ENCODE measurements around the gene RMC1. TPM values are rescaled to one million over a fixed set of nuclear protein-coding genes. Genes with fewer than 3 reads are reported as not detected.
"Not testable (repeated sequence)": the region's sequence is repeated elsewhere in the genome, so short reads cannot be mapped to it uniquely, and the experiment has no call there.

The RMC1 gene
- total RNA-seq, 1 donor from 2014 or later = 14.6 TPM

- H3K9me3 ChIP-seq (ENCODE audit: control insufficient read depth in 3 of 3, low read length in 3 of 3); H3K27me3 ChIP-seq (ENCODE audit: control insufficient read depth in 3 of 3, insufficient read depth in 3 of 3, low read length in 3 of 3); H3K9ac ChIP-seq (ENCODE audit: low read depth in 1 of 3, low read length in 3 of 3); H3K4me1 ChIP-seq (ENCODE audit: control insufficient read depth in 3 of 3, insufficient read depth in 3 of 3, low read length in 3 of 3); H3K4me3 ChIP-seq (ENCODE audit: low read length in 3 of 3); H3K27ac ChIP-seq (ENCODE audit: low read depth, low read length): not testable (repeated sequence)
- peaks cover 9 to 12% (median 11%) of the 10 kb centered on the region in 3 donors for H3K36me3 ChIP-seq (ENCODE audit: control insufficient read depth in 3 of 3, insufficient read depth in 3 of 3, low read length in 3 of 3)
Measured at GRCh38 chr18:23512216-23512615, 8.9 kb downstream of the RMC1 start.

- no peaks in the 10 kb centered on the region for H3K9me3 ChIP-seq (ENCODE audit: control insufficient read depth in 3 of 3, low read length in 3 of 3)
- no peaks in the 10 kb centered on the region for H3K27me3 ChIP-seq (ENCODE audit: control insufficient read depth in 3 of 3, insufficient read depth in 3 of 3, low read length in 3 of 3)
- H3K9ac ChIP-seq (ENCODE audit: low read depth in 1 of 3, low read length in 3 of 3) = no peak overlapping the region
- no peak overlapping the region for H3K27ac ChIP-seq (ENCODE audit: low read depth, low read length)
- no peaks in the 10 kb centered on the region for H3K4me1 ChIP-seq (ENCODE audit: control insufficient read depth in 3 of 3, insufficient read depth in 3 of 3, low read length in 3 of 3)
- H3K4me3 ChIP-seq (ENCODE audit: low read length in 3 of 3) = no peak overlapping the region
- peaks cover 9 to 11% (median 10%) of the 10 kb centered on the region in 3 donors for H3K36me3 ChIP-seq (ENCODE audit: control insufficient read depth in 3 of 3, insufficient read depth in 3 of 3, low read length in 3 of 3)
Measured at GRCh38 chr18:23512641-23513040, 9.3 kb downstream of the RMC1 start.

- H3K9ac ChIP-seq (ENCODE audit: low read depth in 1 of 3, low read length in 3 of 3) = no peak overlapping the region
- H3K27me3 ChIP-seq (ENCODE audit: control insufficient read depth in 3 of 3, insufficient read depth in 3 of 3, low read length in 3 of 3) = no peaks in the 10 kb centered on the region
- H3K4me1 ChIP-seq (ENCODE audit: control insufficient read depth in 3 of 3, insufficient read depth in 3 of 3, low read length in 3 of 3) = no peaks in the 10 kb centered on the region
- peaks cover 18 to 32% (median 24%) of the 10 kb centered on the region in 3 donors for H3K36me3 ChIP-seq (ENCODE audit: control insufficient read depth in 3 of 3, insufficient read depth in 3 of 3, low read length in 3 of 3)
- H3K9me3 ChIP-seq (ENCODE audit: control insufficient read depth in 3 of 3, low read length in 3 of 3) = no peaks in the 10 kb centered on the region
- H3K4me3 ChIP-seq (ENCODE audit: low read length in 3 of 3) = no peak overlapping the region
- H3K27ac ChIP-seq (ENCODE audit: low read depth, low read length) = no peak overlapping the region
Measured at GRCh38 chr18:23515911-23516546, 12.7 kb downstream of the RMC1 start.

GRCh38 chr18:23519734-23520133 lies 16.4 kb downstream of the RMC1 start:
- H3K4me3 ChIP-seq (ENCODE audit: low read length in 3 of 3) = no peak overlapping the region
- no peak overlapping the region for H3K27ac ChIP-seq (ENCODE audit: low read depth, low read length)
- no peaks in the 10 kb centered on the region for H3K27me3 ChIP-seq (ENCODE audit: control insufficient read depth in 3 of 3, insufficient read depth in 3 of 3, low read length in 3 of 3)
- H3K36me3 ChIP-seq (ENCODE audit: control insufficient read depth in 3 of 3, insufficient read depth in 3 of 3, low read length in 3 of 3) = peaks cover 42 to 62% (median 43%) of the 10 kb centered on the region in 3 donors
- no peak overlapping the region for H3K9ac ChIP-seq (ENCODE audit: low read depth in 1 of 3, low read length in 3 of 3)
- H3K4me1 ChIP-seq (ENCODE audit: control insufficient read depth in 3 of 3, insufficient read depth in 3 of 3, low read length in 3 of 3) = no peaks in the 10 kb centered on the region
- H3K9me3 ChIP-seq (ENCODE audit: control insufficient read depth in 3 of 3, low read length in 3 of 3) = no peaks in the 10 kb centered on the region

GRCh38 chr18:23521271-23521670 lies 18.0 kb downstream of the RMC1 start:
- Histone ChIP-seq H3K27ac (ENCODE audit: low read depth, low read length) (no peak overlapping the region), H3K4me1 (ENCODE audit: control insufficient read depth in 3 of 3, insufficient read depth in 3 of 3, low read length in 3 of 3) (no peaks in the 10 kb centered on the region), H3K27me3 (ENCODE audit: control insufficient read depth in 3 of 3, insufficient read depth in 3 of 3, low read length in 3 of 3) (no peaks in the 10 kb centered on the region), H3K9me3 (ENCODE audit: control insufficient read depth in 3 of 3, low read length in 3 of 3) (no peaks in the 10 kb centered on the region), H3K9ac (ENCODE audit: low read depth in 1 of 3, low read length in 3 of 3) (no peak overlapping the region), H3K4me3 (ENCODE audit: low read length in 3 of 3) (no peak overlapping the region), H3K36me3 (ENCODE audit: control insufficient read depth in 3 of 3, insufficient read depth in 3 of 3, low read length in 3 of 3) (peaks cover 45 to 66% (median 50%) of the 10 kb centered on the region in 3 donors)

GRCh38 chr18:23521907-23522306 lies 18.6 kb downstream of the RMC1 start:
- no peaks in the 10 kb centered on the region for H3K27me3 ChIP-seq (ENCODE audit: control insufficient read depth in 3 of 3, insufficient read depth in 3 of 3, low read length in 3 of 3)
- H3K4me1 ChIP-seq (ENCODE audit: control insufficient read depth in 3 of 3, insufficient read depth in 3 of 3, low read length in 3 of 3) = no peaks in the 10 kb centered on the region
- no peak overlapping the region for H3K9ac ChIP-seq (ENCODE audit: low read depth in 1 of 3, low read length in 3 of 3)
- H3K27ac ChIP-seq (ENCODE audit: low read depth, low read length) = no peak overlapping the region
- H3K36me3 ChIP-seq (ENCODE audit: control insufficient read depth in 3 of 3, insufficient read depth in 3 of 3, low read length in 3 of 3) = peaks cover 52 to 69% (median 56%) of the 10 kb centered on the region in 3 donors
- no peak overlapping the region for H3K4me3 ChIP-seq (ENCODE audit: low read length in 3 of 3)
- no peaks in the 10 kb centered on the region for H3K9me3 ChIP-seq (ENCODE audit: control insufficient read depth in 3 of 3, low read length in 3 of 3)

GRCh38 chr18:23523429-23524212 lies 20.3 kb downstream of the RMC1 start:
- peaks cover 58 to 70% (median 63%) of the 10 kb centered on the region in 3 donors for H3K36me3 ChIP-seq (ENCODE audit: control insufficient read depth in 3 of 3, insufficient read depth in 3 of 3, low read length in 3 of 3)
- no peak overlapping the region for H3K27ac ChIP-seq (ENCODE audit: low read depth, low read length)
- no peaks in the 10 kb centered on the region for H3K9me3 ChIP-seq (ENCODE audit: control insufficient read depth in 3 of 3, low read length in 3 of 3)
- no peak overlapping the region for H3K9ac ChIP-seq (ENCODE audit: low read depth in 1 of 3, low read length in 3 of 3)
- H3K4me3 ChIP-seq (ENCODE audit: low read length in 3 of 3) = no peak overlapping the region
- H3K4me1 ChIP-seq (ENCODE audit: control insufficient read depth in 3 of 3, insufficient read depth in 3 of 3, low read length in 3 of 3) = peaks cover 0 to 3% (median 0%) of the 10 kb centered on the region in 3 donors
- no peaks in the 10 kb centered on the region for H3K27me3 ChIP-seq (ENCODE audit: control insufficient read depth in 3 of 3, insufficient read depth in 3 of 3, low read length in 3 of 3)

GRCh38 chr18:23524213-23524707 lies 20.9 kb downstream of the RMC1 start:
- peaks cover 0 to 4% (median 0%) of the 10 kb centered on the region in 3 donors for H3K4me1 ChIP-seq (ENCODE audit: control insufficient read depth in 3 of 3, insufficient read depth in 3 of 3, low read length in 3 of 3)
- H3K27me3 ChIP-seq (ENCODE audit: control insufficient read depth in 3 of 3, insufficient read depth in 3 of 3, low read length in 3 of 3) = no peaks in the 10 kb centered on the region
- H3K9me3 ChIP-seq (ENCODE audit: control insufficient read depth in 3 of 3, low read length in 3 of 3) = no peaks in the 10 kb centered on the region
- no peak overlapping the region for H3K9ac ChIP-seq (ENCODE audit: low read depth in 1 of 3, low read length in 3 of 3)
- H3K4me3 ChIP-seq (ENCODE audit: low read length in 3 of 3) = no peak overlapping the region
- H3K36me3 ChIP-seq (ENCODE audit: control insufficient read depth in 3 of 3, insufficient read depth in 3 of 3, low read length in 3 of 3) = peaks cover 57 to 67% (median 58%) of the 10 kb centered on the region in 3 donors
- H3K27ac ChIP-seq (ENCODE audit: low read depth, low read length) = no peak overlapping the region

GRCh38 chr18:23526501-23527063 lies 23.3 kb downstream of the RMC1 start:
- Histone ChIP-seq H3K9ac (ENCODE audit: low read depth in 1 of 3, low read length in 3 of 3) (no peak overlapping the region), H3K4me1 (ENCODE audit: control insufficient read depth in 3 of 3, insufficient read depth in 3 of 3, low read length in 3 of 3) (peaks cover 0 to 4% (median 0%) of the 10 kb centered on the region in 3 donors), H3K27ac (ENCODE audit: low read depth, low read length) (no peak overlapping the region), H3K27me3 (ENCODE audit: control insufficient read depth in 3 of 3, insufficient read depth in 3 of 3, low read length in 3 of 3) (no peaks in the 10 kb centered on the region), H3K4me3 (ENCODE audit: low read length in 3 of 3) (no peak overlapping the region), H3K36me3 (ENCODE audit: control insufficient read depth in 3 of 3, insufficient read depth in 3 of 3, low read length in 3 of 3) (peaks cover 51 to 68% (median 63%) of the 10 kb centered on the region in 3 donors), H3K9me3 (ENCODE audit: control insufficient read depth in 3 of 3, low read length in 3 of 3) (no peaks in the 10 kb centered on the region)

Data from skeletal muscle tissue (tissue), 4 donors.